Urinary bladder (tissue), 4 donors: ENCODE data around the gene ITPR2. TPM values are rescaled to one million over a fixed set of nuclear protein-coding genes. Genes with fewer than 3 reads are reported as not detected.

Source experiments
- DNase-seq: peaks from one replicate; pipeline ENCODE4 v3.0.0-alpha.2; 2015; ENCODE audit errors: extremely low spot score
- H3K27ac ChIP-seq: one replicate; pipeline ENCODE4 v1.5.1; 2013; ENCODE audit warnings: low read depth, mild to moderate bottlenecking, moderate library complexity
- H3K36me3 ChIP-seq: one replicate; pipeline ENCODE4 v1.6.1; 2013; ENCODE audit warnings: mild to moderate bottlenecking, moderate library complexity; ENCODE audit not compliant: insufficient read depth
- H3K4me1 ChIP-seq: one replicate; pipeline ENCODE4 v1.6.1; 2013; ENCODE audit warnings: mild to moderate bottlenecking, moderate library complexity; ENCODE audit not compliant: insufficient read depth
- H3K4me3 ChIP-seq: one replicate; pipeline ENCODE4 v1.5.1; 2013; ENCODE audit warnings: low read depth, low read length
- WGBS: extraction: QIAGEN DNeasy Blood & Tissue Kit; methylation state at CpG from one replicate; pipeline ENCODE4 v1.1.7; 2013; 5-methylcytosine and 5-hydroxymethylcytosine counted together
- polyA plus RNA-seq: library from polyadenylated mRNA; stranded (reverse); fragments of 200-250 nt; gene quantifications from one replicate; pipeline ENCODE4 v1.2.3, GENCODE V29; 2013
- total RNA-seq: library from RNA; depleted of rRNA; stranded (reverse); fragments of >200 nt; gene quantifications from one replicate; pipeline ENCODE4 v1.2.3, GENCODE V29; 2014
- donor health status: healthy with polysubstance abuse.
- donor health status: healthy.

Gene ITPR2
- total RNA-seq, result 48.2 TPM
- polyA plus RNA-seq, result 5.6 TPM

DNA sequence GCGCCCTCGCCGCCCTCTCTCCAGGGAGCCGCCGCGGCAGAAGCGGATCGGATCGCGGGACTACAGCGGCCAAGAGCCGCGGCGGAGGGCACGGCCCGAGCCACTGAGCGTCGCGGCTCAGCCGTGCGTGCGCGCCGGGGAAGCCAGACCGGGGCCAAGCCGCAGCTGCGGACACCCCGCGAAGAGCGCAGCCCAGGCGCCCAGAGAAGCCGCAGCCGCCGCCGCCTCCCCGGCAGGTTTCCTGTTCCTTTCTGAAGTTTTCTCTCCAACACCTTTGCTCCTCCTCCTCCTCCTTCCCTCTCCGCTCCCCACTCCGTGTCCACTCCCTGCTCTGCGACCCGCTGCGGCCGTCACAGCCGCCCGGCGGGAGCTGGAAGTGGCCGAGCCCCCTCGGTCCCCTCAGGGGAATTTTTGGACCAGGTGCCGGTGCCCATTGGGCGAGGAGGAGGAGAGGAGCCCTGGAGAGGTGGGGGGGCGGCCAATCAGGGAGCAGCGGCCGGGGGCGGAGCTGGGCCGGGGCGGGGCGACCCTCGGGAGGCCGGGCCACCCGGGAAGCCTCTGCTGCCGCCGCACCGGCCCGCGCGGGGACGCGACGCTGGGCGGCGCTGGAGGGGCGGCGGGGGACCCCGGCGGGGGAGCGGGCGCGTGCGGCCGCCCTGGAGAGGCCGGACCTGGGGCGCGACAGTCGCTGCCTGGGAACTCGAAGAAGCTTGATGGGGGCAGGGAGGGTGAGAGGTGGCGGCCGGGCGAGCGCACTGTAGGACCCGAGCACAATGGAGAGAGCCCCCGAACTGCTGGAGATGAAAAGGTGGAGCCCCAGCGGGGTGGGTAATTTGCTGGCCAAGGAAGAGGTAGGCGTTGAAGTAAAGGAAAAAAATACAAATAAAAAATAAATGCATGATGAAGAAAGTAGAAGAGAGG, at the start of gene ITPR2:
ITPR2 (minus strand) TSS at position 373 of the 921 bp plus-strand sequence. CDS start 413 bp downstream, outside the sequence.
- H3K4me3 ChIP-seq, result peak within 1 kb of the TSS; percentile 74
- DNase-seq, result peak; percentile 75
- H3K27ac ChIP-seq, result peak within 1 kb of the TSS; percentile 87
- H3K36me3 ChIP-seq, result no peaks in the 10 kb centered on the region
- H3K4me1 ChIP-seq, result no peaks in the 10 kb centered on the region
- under 1% methylated on average over 92 of the region's 92 CpGs for WGBS

DNA sequence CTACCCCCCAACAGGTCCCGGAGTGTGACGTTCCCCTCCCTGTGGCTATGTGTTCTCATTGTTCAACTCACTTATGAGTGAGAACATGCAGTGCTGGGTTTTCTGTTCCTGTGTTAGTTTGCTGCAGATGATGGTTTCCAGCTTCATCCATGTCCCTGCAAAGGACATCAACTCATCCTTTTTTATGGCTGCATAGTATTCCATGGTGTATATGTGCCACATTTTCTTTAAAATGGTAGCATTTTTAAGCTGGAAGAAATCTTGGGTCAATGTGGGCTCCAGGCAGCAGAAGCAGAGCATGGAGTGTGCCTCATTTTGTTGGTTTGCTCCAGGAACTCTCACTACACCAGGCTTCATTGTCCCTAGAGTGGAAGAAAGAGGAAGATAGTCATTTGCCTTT, 47.6 kb upstream of the ITPR2 start:
- no peak overlapping the region for H3K4me3 ChIP-seq
- DNase-seq, result no peak
- no peaks in the 10 kb centered on the region for H3K36me3 ChIP-seq
- no peaks in the 10 kb centered on the region for H3K4me1 ChIP-seq
- H3K27ac ChIP-seq, result no peak overlapping the region
- WGBS, result 67% methylated on average over 2 of the region's 2 CpGs

DNA sequence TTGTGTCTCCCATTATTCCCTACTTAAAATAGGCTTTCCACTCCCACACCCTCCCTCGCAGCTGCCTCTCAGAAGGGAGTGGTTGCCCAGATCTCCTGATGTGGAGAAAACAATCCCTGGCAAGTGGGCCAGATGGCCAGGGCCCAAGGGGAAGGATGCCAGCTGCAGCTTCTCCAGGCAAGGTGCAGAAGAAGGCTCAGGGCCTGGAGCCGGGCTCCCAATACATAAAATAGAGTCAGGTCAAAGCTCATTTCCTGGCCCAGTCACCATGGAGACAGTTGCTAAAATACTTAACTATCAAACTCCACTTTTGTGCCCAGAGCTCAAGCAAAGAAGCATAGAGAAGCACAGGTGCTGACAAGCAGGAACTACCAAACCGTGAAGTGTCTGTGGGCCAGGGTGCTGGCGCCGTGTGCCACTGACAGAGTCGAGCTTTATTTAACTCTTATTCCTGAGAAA, 45.7 kb upstream of the ITPR2 start:
- Histone ChIP-seq H3K27ac (no peak overlapping the region), H3K4me3 (no peak overlapping the region), H3K36me3 (no peaks in the 10 kb centered on the region), H3K4me1 (no peaks in the 10 kb centered on the region)
- WGBS, result 29% methylated on average over 6 of the region's 6 CpGs
- DNase-seq, result no peak

DNA sequence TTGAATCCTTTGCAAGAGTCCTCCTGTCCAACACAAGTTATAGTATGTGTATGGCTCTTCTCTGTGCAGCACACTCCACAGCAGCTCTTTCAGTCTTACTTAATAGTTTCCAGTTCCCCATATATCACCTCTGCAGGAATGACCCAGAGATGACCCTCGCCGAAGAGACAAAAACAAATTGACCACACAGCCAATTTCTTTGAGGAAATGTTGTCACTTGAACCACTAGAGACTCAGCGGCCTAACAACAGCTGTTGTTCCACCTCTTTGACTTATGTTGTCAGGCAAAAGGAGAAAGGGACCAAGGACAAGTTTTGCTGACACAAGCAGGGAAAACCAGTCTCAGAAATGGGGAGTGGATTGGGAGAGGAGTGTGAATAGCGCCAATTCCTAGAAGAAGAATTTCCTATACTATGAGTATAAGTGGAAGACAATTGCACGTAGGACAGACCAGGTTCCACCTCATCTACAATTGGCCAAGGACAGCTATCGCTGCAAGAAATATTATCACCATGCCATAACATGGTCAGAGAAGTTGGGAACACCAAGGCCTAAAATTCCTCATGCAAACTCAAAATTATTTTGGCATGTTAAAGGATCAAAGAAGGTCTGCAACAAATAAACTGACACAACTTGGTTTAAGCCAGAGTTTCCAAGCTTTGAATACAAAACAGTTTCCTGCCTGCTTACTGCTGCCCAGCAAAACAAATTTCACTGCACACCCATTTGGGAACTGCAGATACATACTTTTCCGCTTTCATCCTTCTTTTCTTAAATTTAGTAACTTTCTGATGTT, 41.7 kb upstream of the ITPR2 start:
- Histone ChIP-seq H3K4me1 (no peaks in the 10 kb centered on the region), H3K27ac (no peak overlapping the region), H3K36me3 (no peaks in the 10 kb centered on the region), H3K4me3 (no peak overlapping the region)
- DNase-seq, result no peak
- WGBS, result 83% methylated on average over 7 of the region's 7 CpGs

DNA sequence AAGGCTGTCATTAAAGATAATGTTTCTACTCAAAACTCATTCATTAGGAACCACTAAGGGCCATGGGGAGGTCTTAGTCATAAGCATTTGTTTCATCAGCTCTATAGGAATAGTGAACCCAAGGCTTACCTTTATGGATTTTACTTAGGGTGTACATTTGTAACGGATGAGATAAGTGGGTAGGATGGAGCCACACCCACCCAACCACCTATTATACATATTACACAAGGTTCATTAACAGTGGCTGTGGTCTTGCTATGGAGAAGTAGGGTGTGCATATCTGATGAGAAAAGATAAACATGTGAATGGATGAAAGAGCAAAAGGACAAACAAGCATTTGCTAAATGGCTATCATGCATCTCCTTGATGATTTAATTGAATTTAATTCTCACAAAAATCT, 39.6 kb upstream of the ITPR2 start:
- Histone ChIP-seq H3K4me1 (no peaks in the 10 kb centered on the region), H3K36me3 (no peaks in the 10 kb centered on the region), H3K27ac (no peak overlapping the region), H3K4me3 (no peak overlapping the region)
- WGBS, result 86% methylated on average over 1 of the region's 1 CpG
- DNase-seq, result no peak

DNA sequence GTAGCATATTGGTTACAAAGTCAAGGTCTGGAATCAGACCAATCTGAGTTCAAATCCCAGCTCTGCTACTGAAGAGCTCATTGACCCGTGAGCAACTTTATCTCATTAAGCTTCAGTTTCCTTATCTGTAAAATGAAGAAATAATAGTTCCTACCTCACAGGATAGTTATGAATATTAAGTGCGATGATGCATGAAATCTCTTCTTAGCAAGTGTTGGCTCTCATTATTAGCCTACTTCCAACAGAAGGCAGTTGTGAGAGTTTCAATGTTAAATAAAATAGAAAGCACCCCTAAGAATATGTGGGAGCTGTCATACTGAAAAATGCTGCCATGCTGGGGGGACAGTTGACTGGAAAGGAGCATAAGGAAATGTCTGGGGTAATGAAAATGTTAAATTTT, 39.0 kb upstream of the ITPR2 start:
- no peaks in the 10 kb centered on the region for H3K36me3 ChIP-seq
- H3K4me3 ChIP-seq, result no peak overlapping the region
- no peak overlapping the region for H3K27ac ChIP-seq
- 71% methylated on average over 2 of the region's 2 CpGs for WGBS
- DNase-seq, result no peak
- no peaks in the 10 kb centered on the region for H3K4me1 ChIP-seq

DNA sequence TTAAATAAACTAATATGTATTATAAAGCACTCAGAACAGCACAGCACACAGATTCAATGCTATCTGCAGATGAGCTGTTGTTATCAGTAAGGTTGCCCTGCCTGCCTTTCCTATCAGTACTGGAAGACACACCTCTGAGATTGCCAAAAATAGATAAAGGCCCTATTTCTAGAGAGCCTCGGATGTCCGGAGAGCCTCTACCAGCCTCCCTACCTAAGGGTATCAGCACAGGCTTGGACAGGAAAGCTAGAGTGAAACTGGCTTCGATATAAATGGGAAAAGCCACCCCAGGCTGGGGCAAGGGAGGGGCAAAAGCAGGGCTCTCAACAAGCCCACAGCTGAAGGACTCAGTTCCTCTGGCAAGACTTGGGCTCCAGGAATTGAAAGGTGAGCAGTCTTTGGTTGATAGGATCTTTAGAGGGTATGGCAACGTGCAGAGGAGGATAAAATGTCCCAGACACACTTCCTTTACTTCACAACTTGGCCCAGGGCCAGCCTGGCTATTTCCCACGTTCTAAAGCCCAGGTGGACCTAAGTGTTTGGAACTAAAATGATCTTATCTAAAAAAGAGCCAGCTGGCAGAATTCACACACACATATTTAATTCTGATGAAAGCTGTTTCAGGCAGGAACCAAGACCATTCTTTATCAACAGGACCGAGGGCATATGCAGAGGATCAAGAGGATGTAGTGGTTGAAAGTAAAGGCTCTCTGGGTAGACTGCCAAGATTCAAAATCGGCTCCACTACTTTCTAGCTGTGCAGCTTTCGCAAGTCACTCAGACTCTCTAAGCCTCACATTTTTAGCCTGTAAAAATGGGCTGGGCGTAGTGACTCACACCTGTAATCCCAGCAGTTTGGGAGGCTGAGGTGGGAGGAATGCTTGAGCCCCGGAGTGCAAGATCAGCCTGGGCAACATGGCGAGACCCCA, 37.8 kb upstream of the ITPR2 start:
- H3K4me3 ChIP-seq, result no peak overlapping the region
- H3K4me1 ChIP-seq, result no peaks in the 10 kb centered on the region
- 17% methylated on average over 11 of the region's 11 CpGs for WGBS
- no peaks in the 10 kb centered on the region for H3K36me3 ChIP-seq
- peak; percentile 32 for DNase-seq
- no peak overlapping the region for H3K27ac ChIP-seq

DNA sequence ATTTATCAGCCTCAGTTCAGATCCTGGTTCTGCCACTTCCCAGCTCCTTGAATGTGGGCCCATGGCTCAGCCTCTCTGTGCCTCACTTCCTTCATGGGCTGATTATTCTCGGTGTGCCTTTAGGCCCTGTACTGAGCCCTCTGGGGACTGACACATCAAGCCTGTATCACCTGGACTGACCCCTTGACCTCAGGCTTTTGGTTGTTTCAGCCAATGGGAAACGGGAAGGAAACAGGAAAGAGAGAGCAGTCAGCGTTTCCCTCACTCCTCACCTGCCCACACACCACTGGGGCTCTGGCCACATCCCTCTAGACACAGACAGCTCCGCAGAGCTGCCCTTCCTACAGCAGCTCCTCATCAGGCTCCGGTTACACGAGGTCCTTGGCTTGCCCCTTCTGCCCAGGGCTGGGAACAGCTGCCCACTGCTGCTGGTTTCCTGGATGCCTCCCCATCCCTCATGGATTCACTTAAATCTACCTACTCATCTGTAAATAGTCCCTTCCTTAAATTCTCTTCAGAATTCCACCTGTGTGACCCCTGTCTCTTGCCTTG, 37.0 kb upstream of the ITPR2 start:
- 75% methylated on average over 6 of the region's 6 CpGs for WGBS
- Histone ChIP-seq H3K4me3 (no peak overlapping the region), H3K36me3 (no peaks in the 10 kb centered on the region), H3K4me1 (no peaks in the 10 kb centered on the region), H3K27ac (no peak overlapping the region)
- DNase-seq, result no peak

DNA sequence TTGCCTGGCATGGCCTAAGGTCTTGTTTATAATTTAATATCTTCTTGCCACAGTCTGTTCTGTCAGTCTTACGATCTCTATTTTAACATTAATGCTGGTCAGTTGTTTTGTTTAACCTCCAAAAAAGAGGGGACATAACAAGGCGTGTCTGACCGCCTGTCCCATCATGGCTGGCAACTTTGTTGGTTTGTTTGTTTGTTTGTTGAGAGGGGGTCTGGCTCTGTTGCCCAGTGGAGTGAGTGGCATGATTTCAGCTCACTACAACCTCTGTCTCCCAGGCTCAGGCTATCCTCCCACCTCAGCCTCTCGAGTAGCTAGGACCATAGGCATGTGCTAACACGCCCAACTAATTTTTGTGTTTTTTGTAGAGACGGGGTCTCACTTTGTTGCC, 36.1 kb upstream of the ITPR2 start:
- Histone ChIP-seq H3K36me3 (no peaks in the 10 kb centered on the region), H3K4me1 (no peaks in the 10 kb centered on the region), H3K4me3 (no peak overlapping the region), H3K27ac (no peak overlapping the region)
- 95% methylated on average over 6 of the region's 6 CpGs for WGBS
- DNase-seq, result no peak

DNA sequence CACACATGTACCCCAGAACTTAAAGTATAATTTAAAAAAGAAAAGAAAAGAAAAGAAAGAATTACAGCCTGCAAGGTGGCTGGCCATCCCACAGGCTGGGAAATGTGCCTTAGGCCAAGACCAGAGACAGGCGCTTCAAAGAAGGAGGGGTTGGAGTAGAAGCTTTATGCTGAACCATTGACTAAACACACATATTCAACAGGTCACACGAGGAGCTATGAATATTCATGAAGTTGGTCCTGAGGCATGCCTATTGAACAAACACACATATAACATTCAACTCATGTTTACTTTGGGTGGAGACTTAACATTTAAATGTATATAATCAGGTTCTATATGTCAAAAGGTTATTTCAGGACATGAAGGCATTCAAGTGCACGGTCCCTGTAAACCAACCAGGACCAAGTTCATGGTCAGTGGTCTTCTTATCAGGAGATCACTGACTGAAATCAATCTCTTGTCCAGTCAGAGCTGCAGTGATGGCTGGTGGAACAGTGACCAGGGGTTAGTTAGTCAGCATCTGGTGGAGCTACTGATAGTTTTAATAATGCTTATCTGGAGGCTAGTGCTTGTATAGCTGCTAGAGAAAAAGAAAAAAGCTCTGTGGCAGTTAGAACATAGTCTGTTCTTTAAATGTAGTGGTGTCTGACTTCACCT, 35.6 kb upstream of the ITPR2 start:
- no peaks in the 10 kb centered on the region for H3K4me1 ChIP-seq
- 90% methylated on average over 3 of the region's 3 CpGs for WGBS
- DNase-seq, result no peak
- no peak overlapping the region for H3K27ac ChIP-seq
- no peaks in the 10 kb centered on the region for H3K36me3 ChIP-seq
- no peak overlapping the region for H3K4me3 ChIP-seq

DNA sequence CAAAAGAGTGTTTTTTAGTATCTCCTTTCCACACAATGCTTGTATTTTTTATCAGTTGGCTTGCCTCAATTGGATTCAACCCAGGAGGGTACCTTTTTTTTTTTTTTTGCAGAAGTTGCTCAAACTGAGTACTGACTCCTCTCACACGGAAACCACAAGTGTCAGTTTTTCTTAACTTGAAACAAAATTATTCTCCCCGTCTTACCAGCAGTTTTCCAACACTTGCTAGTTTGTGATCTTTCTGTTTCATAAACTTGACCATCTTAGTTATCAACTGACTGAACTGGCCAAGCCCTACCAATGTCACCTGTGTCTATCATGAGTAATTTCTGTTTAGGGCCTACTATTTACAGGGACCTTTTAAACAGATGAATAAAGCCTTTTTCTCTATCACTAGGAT, 34.1 kb upstream of the ITPR2 start:
- WGBS, result 83% methylated on average over 2 of the region's 2 CpGs
- Histone ChIP-seq H3K4me1 (no peaks in the 10 kb centered on the region), H3K27ac (no peak overlapping the region), H3K4me3 (no peak overlapping the region), H3K36me3 (no peaks in the 10 kb centered on the region)
- DNase-seq, result no peak

DNA sequence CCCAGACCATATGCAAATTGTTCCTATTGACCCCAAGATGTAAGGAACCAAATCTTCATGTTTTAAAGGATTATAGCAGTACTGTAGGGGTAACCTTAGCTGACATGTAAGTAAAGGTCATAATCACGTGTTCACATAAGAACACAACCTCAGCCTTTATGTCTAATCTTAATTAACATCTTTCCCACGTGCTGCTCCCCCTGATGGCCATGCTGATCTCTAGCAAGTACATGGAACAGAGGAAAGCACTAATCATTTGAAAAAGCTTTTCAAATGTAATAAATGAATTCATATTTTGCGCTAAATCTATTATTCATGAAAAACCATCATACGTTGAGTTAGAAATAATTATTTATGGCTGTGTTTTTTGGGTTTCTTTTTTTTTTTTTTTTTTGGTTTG, 30.5 kb upstream of the ITPR2 start:
- WGBS, result 64% methylated on average over 4 of the region's 4 CpGs
- H3K4me3 ChIP-seq, result no peak overlapping the region
- no peaks in the 10 kb centered on the region for H3K4me1 ChIP-seq
- no peak overlapping the region for H3K27ac ChIP-seq
- DNase-seq, result no peak
- no peaks in the 10 kb centered on the region for H3K36me3 ChIP-seq
